Mesodermal cell (in vitro differentiated cells): ENCODE data around the gene TMEM9B.

Experiments
- H3K27ac ChIP-seq: 2 replicates; pipeline ENCODE4 v1.7.0; 2013; ENCODE audit warnings: mild to moderate bottlenecking, low read depth, low read length, moderate library complexity; ENCODE audit not compliant: severe bottlenecking
- H3K36me3 ChIP-seq: 2 replicates; pipeline ENCODE4 v1.7.1; 2013; ENCODE audit warnings: mild to moderate bottlenecking, low read length, moderate library complexity; ENCODE audit not compliant: control insufficient read depth, insufficient read depth
- H3K4me1 ChIP-seq: one replicate; pipeline ENCODE4 v1.7.1; 2013; ENCODE audit warnings: mild to moderate bottlenecking, low read length; ENCODE audit not compliant: insufficient read depth, control insufficient read depth, poor library complexity, severe bottlenecking
- H3K4me3 ChIP-seq: 2 replicates; pipeline ENCODE4 v1.7.0; 2013; ENCODE audit warnings: low read length, control low read depth, mild to moderate bottlenecking; ENCODE audit not compliant: insufficient read depth, poor library complexity, severe bottlenecking; ENCODE audit errors: extremely low read depth
- H3K9me3 ChIP-seq: 2 replicates; pipeline ENCODE4 v1.7.1; 2013; ENCODE audit warnings: mild to moderate bottlenecking, low read length, moderate library complexity; ENCODE audit not compliant: control insufficient read depth
- WGBS, 2 experiments: methylation state at CpG; one replicate each; pipeline ENCODE4 v1.1.5; 2013; ENCODE audit warnings: missing lambda C conversion rate in 2 of 2; ENCODE audit not compliant: insufficient coverage in 2 of 2; 5-methylcytosine and 5-hydroxymethylcytosine counted together

TMEM9B gene

GRCh38 chr11:8930456-8931175 is 33.6 kb downstream of the TMEM9B start:
- no peaks in the 10 kb centered on the region for H3K36me3 ChIP-seq
- H3K4me1 ChIP-seq = peaks cover 30% of the 10 kb centered on the region
- H3K4me3 ChIP-seq = no peak overlapping the region
- H3K27ac ChIP-seq = no peak overlapping the region
- H3K9me3 ChIP-seq = no peaks in the 10 kb centered on the region
- WGBS, 2 experiments = 83 to 90% methylated on average over 12 of the region's 12 CpGs

- H3K36me3 ChIP-seq = peaks cover 10% of the 10 kb centered on the region
- WGBS, 2 experiments = 95 to 98% methylated on average over 6 to 7 of the region's 9 CpGs
- no peaks in the 10 kb centered on the region for H3K9me3 ChIP-seq
- peaks cover 22% of the 10 kb centered on the region for H3K4me1 ChIP-seq
- H3K4me3 ChIP-seq = no peak overlapping the region
- no peak overlapping the region for H3K27ac ChIP-seq
Measured at GRCh38 chr11:8928981-8929615, 35.1 kb downstream of the TMEM9B start.

- H3K4me3 ChIP-seq = no peak overlapping the region
- no peaks in the 10 kb centered on the region for H3K9me3 ChIP-seq
- no peak overlapping the region for H3K27ac ChIP-seq
- peaks cover 13% of the 10 kb centered on the region for H3K4me1 ChIP-seq
- 92 to 96% methylated on average over 3 to 4 of the region's 4 CpGs for WGBS, 2 experiments
- peaks cover 13% of the 10 kb centered on the region for H3K36me3 ChIP-seq
Measured at GRCh38 chr11:8928205-8928604, 36.0 kb downstream of the TMEM9B start.

- Histone ChIP-seq H3K4me1 (peaks cover 5% of the 10 kb centered on the region), H3K4me3 (no peak overlapping the region), H3K27ac (no peak overlapping the region), H3K36me3 (peaks cover 15% of the 10 kb centered on the region), H3K9me3 (no peaks in the 10 kb centered on the region)
- 85 to 89% methylated on average over 5 of the region's 5 CpGs for WGBS, 2 experiments
Measured at GRCh38 chr11:8927233-8927632, 37.0 kb downstream of the TMEM9B start.

GRCh38 chr11:8926236-8926635 is 38.0 kb downstream of the TMEM9B start:
- no peak overlapping the region for H3K4me3 ChIP-seq
- peaks cover 24% of the 10 kb centered on the region for H3K36me3 ChIP-seq
- peaks cover 5% of the 10 kb centered on the region for H3K4me1 ChIP-seq
- no peak overlapping the region for H3K27ac ChIP-seq
- no peaks in the 10 kb centered on the region for H3K9me3 ChIP-seq
- WGBS, 2 experiments = 83 to 99% methylated on average over 1 to 5 of the region's 5 CpGs

- peaks cover 3% of the 10 kb centered on the region for H3K4me1 ChIP-seq
Measured at GRCh38 chr11:8925711-8926110, 38.5 kb downstream of the TMEM9B start.

GRCh38 chr11:8922691-8923090 is 41.6 kb downstream of the TMEM9B start:
- H3K4me3 ChIP-seq = no peak overlapping the region
- no peak overlapping the region for H3K27ac ChIP-seq
- H3K4me1 ChIP-seq = peaks cover 6% of the 10 kb centered on the region
- H3K36me3 ChIP-seq = peaks cover 58% of the 10 kb centered on the region
- H3K9me3 ChIP-seq = no peaks in the 10 kb centered on the region
- WGBS, 2 experiments = 100% methylated on average over 2 of the region's 5 CpGs; no CpG with 5 or more reads in 1 of the 2 experiments

More at GRCh38 chr11:8925711-8926110, 38.5 kb downstream of the TMEM9B start:
- no peaks in the 10 kb centered on the region for H3K9me3 ChIP-seq
- WGBS, 2 experiments = 91 to 93% methylated on average over 5 of the region's 5 CpGs
- H3K36me3 ChIP-seq = peaks cover 30% of the 10 kb centered on the region
- no peak overlapping the region for H3K27ac ChIP-seq
- no peak overlapping the region for H3K4me3 ChIP-seq

- Histone ChIP-seq H3K36me3 (peaks cover 73% of the 10 kb centered on the region), H3K27ac (peak overlapping the region; percentile 94), H3K9me3 (no peaks in the 10 kb centered on the region), H3K4me1 (peaks cover 38% of the 10 kb centered on the region), H3K4me3 (no peak overlapping the region)
- WGBS, 2 experiments = 58 to 60% methylated on average over 4 of the region's 5 CpGs
Measured at GRCh38 chr11:8917157-8917825, 47.0 kb downstream of the TMEM9B start.

GRCh38 chr11:8914661-8915018 is 49.6 kb downstream of the TMEM9B start:
- Histone ChIP-seq H3K9me3 (no peaks in the 10 kb centered on the region), H3K27ac (no peak overlapping the region), H3K36me3 (peaks cover 47% of the 10 kb centered on the region), H3K4me1 (peaks cover 38% of the 10 kb centered on the region), H3K4me3 (no peak overlapping the region)
- WGBS, 2 experiments = 92 to 94% methylated on average over 2 to 3 of the region's 4 CpGs

- Histone ChIP-seq H3K36me3 (peaks cover 42% of the 10 kb centered on the region), H3K4me3 (no peak overlapping the region), H3K27ac (no peak overlapping the region), H3K4me1 (peaks cover 38% of the 10 kb centered on the region), H3K9me3 (no peaks in the 10 kb centered on the region)
- WGBS, 2 experiments = 37 to 65% methylated on average over 5 of the region's 9 CpGs
Measured at GRCh38 chr11:8913961-8914660, 50.1 kb downstream of the TMEM9B start.
